Erythroblast (primary cell): ENCODE data around the gene FCRL1.

Experiments
- DNase-seq, 2 experiments: peaks; one replicate each; lab custom pipeline; 2025; lab: John Stamatoyannopoulos, UW
- GATA1 ChIP-seq: IDR thresholded peaks from 2 replicates; pipeline ENCODE4 v1.6.1; 2011; ENCODE audit warnings: low read depth, mild to moderate bottlenecking, control low read depth, low read length, moderate library complexity
- POLR2A ChIP-seq: IDR thresholded peaks from 2 replicates; pipeline ENCODE4 v1.6.1; 2011; ENCODE audit warnings: mild to moderate bottlenecking, low read length

FCRL1 gene

DNA sequence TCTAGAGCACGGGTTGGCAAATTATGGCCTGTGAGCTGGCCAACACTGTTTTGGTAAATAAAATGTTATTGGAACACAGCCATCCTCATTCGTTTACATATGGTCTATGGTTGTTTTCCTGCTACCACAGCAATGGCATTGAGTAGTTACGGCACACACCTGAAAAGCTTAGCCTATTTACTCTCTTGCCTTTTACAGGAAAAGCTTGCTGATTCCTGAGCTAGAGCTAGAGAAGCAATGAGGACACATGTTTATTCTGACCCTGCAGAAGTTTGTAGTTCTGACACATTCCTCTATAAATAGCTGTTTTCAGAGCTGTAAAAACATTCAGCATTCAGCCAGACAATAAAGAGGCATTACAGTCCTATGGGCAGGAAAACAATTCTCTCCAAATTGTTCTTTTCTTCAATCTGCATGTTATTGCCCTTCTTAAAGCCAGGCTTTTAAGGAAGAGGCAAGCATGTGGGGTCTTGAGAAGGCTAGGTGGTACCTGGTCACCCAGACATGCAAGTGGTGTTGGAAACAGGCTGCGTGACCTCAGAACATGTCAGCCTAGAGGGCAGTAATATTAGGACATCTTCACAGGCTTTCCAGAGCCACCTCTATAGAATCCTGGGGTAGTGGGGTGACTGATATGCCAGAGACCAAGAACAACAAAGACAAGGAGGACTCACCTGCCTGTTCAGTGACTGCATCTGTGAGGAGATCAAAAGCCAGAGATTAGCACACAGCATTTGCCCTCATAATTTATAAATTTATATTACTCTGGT, 44.6 kb downstream of the FCRL1 start:
- no peak for TF ChIP-seq POLR2A
- no peak for TF ChIP-seq GATA1
- no peak for DNase-seq

DNA sequence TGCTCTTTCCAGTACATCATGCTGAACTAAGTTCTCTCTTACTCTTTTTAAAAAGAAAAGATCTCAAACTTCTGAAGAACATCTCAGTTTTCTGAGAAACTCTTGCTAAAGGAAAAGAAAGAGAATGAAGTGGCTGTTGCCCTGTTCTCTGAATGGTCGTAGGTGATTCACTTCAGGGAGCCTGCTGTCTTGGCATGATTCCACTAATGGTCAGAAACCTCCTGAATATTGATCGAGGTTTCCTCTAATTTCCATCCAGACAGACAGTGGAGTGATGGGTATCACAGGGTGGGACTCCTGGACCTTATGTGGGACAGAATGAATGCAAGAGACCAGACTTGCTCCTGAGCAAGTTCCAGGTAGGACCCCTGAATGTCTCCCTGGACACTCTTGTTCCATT, 45.5 kb downstream of the FCRL1 start:
- TF ChIP-seq POLR2A: no peak
- TF ChIP-seq GATA1: no peak
- DNase-seq: no peak

DNA sequence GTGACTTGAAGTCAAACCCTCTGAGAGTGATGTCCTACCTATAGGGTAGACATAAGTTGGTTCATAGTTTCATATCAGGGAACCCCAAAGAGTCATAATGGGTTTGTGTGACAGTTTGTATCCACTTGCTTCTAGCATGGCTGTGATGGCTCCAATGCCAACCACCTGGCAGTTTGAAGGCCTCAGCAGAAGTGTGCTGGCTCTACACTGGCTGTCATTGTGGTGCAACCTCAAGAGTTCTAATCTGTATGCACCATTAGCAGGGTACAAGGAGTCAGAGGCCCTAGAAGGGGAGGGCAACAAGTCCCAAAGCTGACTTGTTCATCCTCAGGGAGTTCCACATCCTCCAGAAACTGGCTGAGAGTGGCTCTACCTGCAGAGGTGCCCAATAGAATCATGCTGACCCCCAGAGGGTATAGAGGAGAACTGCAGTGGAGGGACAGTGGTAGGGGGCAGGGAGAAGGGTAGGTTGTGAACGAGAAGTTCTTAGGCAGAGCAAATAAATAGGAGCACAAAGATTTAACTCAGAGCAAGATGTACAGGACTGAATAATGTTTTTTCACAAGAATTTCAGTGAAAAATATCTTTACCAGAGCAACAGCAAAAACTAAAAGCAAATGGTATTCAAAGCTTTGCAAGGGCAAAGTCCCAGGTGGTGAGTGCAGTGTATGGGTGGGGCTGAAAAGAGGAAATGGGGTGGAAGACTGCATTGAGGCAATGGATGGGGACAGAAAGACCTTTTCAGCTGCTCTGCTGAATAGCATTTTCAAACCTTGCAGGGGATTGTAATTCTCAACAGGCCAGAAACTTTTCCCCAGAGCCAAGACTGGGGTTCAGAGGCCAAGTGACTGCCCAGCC, 46.2 kb downstream of the FCRL1 start:
- TF ChIP-seq POLR2A (no peak), GATA1 (no peak)
- no peak for DNase-seq

DNA sequence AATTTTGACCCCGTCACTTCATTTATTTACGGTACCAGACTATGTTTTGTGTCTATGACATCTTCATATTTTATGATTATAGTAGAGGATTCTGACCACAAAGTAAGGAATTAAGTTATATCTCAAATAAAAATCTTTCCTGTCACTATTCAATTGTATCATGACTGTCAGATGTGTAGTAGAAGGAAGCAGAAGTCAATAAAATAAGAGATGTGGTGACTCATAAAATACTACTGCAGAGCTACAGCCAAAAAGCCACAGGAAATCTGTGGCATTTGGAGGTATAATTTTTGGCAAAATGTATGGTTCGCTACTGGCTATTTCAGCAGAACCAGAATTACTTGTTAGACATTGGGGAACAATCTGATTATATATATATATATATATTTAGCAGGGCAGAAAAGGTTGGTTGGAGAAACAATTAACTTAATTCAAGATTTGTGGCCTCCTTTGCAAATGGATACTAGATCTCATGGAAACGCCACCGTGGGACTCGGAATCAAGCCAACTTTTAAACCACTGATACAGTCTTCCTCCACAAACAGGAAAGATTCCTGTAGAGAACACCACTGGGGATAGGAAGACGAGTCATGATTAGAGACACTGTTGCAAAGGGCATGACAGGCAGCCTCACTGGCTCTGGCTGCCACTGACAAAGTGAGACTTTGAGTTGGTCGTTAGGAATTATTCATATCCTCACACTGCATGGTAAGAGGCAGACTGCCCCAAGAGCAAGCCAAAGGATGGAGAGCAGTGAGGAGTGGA, 48.1 kb downstream of the FCRL1 start:
- TF ChIP-seq POLR2A: no peak
- no peak for DNase-seq

DNA sequence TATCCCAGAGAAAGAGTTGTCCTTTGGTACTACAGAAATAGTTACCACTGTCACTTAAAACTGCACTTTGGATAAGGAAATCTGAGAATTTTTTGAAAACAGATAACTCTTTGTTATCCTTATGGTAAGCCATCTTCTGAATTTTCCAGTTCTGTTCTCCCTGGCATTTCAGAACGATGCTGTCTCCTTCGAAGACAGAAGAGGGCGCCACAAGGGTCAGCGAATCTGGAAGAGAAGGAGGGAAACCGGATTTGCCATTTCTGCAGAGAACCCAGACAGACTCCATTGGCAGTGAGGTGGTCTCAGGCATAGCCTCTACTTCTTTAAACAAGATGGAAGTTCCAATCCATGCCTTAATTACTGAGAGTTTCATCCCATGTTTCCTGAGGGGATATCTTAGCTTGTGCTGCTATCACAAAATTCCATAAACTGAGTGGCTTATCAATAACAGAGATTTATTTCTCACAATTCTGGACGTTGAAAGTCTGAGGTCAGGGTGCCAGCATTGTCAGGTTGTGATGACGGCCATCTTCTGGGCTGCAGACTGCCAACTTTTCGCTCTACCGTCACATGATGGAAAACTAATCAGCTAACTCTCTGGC, 49.4 kb downstream of the FCRL1 start:
- peak; percentile 2 to 8 for DNase-seq
- TF ChIP-seq GATA1: no peak

DNA sequence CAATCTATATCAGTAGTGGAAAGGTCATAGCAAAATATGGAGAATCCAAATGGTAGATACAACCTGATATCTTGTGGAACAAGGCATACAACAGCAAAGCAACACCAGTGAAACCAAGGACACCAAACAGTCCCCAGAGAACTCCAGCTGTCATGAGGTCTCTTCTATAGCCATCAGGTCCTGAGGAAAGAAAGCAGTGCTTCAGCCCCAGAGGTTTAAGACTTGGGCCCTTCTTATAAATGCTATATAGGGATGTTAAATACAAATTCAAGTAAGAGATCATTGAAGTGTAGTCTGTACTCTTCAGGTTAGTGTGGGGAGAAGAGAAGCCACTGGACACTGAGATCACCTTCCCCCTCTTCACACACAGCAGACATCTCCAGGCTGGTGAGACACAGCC, 53.1 kb downstream of the FCRL1 start:
- no peak for TF ChIP-seq GATA1
- TF ChIP-seq POLR2A: no peak
- no peak for DNase-seq

DNA sequence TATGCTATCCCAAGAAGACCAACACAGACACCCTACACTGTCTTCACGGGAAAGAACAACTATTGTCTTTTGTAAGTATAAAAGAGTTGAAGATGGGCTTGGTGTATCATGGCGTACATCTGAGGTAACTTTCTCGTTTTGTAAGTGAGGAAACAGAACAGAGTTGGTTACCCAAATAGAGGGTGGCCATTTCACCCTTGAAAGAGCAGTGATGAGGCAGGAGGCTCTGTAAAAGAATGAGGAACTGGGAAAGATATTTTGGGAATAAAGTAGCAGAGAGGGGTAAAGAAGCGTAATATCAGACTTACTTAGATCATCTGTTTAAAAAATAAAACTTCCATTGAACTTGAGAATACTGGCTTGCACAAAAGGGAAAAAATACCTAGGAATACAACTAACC, 61.9 kb downstream of the FCRL1 start:
- TF ChIP-seq POLR2A (no peak), GATA1 (no peak)
- no peak for DNase-seq

DNA sequence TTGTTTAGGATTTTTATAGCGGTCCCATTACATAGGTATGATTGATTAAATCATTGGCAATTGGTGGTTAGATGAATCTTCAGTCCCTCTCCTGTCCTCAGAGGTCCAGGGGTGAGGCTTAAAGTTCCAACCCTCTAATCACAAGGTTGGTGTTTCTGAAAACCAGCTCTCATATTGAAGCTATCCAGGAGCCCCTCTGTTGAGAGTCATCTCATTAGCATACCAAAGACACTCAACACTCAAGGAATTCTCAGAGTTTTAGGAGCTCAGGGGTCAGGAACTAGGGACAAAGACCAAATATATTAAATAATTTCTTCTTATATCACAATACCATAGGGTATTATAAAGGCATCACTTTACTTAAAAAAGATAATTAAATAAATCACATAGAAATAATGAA, 66.3 kb downstream of the FCRL1 start:
- TF ChIP-seq GATA1 (no peak), POLR2A (no peak)
- DNase-seq: no peak

DNA sequence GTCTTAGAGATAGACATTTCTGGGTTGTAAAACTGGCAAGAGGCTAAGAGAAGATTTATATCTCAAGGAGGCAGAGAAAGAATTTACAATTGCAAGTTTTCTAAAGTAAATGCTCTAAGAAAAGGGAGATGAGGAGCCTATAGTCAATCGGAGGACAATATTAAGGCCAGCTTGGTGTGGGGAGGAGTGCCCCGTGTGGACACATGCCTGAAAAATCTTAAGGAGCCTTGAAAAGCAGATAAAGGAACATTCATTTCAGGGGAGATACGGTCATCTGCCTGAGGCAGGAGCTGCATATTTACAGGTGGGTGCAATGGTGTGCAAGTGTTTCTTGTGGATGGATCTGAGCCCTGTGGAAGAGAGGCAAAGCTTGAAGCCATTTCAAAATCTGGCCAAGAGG, 68.6 kb downstream of the FCRL1 start:
- TF ChIP-seq GATA1: no peak
- TF ChIP-seq POLR2A: no peak
- DNase-seq: no peak

DNA sequence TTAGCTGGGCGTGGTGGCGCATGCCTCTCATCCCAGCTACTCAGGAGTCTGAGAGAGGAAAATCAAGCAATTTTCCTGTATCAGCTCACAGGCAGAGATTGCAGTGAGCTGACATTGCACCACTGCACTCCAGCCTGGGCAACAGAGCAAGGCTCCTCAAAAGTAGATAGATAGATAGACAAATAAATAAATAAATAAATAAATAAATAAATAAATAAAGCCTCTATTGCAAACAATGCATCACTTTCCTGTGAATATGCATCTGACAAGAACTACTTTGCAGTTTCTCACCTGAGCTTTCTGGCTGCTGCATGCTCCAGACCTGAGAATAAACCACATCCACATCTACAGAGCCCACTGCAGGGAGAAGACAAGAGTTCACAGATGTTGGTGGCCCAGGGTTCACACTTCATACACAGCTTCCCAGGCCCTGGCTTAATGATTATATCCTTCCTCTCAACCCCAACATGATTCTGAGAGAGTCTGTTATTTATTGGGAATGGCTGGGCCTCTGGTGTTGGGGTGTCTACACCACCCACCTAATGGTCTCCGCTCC, 71.6 kb downstream of the FCRL1 start:
- TF ChIP-seq GATA1 (no peak), POLR2A (no peak)
- DNase-seq: no peak
